Thoracic aorta (tissue), 2 donors: ENCODE data around the gene NGB. TPM values are rescaled to one million over a fixed set of nuclear protein-coding genes. Genes with fewer than 3 reads are reported as not detected.
"Not testable (repeated sequence)": the region's sequence is repeated elsewhere in the genome, so short reads cannot be mapped to it uniquely, and the experiment has no call there.

Source experiments
- ATAC-seq: fragments of 150-250 bp; one replicate; pipeline ENCODE4 v1.8.0; 2017; ENCODE audit warnings: low read depth; ENCODE audit not compliant: insufficient number of reproducible peaks, low FRiP score
- DNase-seq: peaks from one replicate; pipeline ENCODE4 v3.0.0-alpha.2; 2020; ENCODE audit warnings: low spot score
- H3K27ac ChIP-seq, 2 donors: fragments of 200-600 bp; sonication (generic); 1 replicate in 1 of 2; 2 replicates in 1 of 2; pipeline ENCODE4 v1.5.1; 2016; ENCODE audit warnings: mild to moderate bottlenecking in 2 of 2, moderate library complexity in 2 of 2
- H3K27me3 ChIP-seq: fragments of 200-600 bp; sonication (generic); replicated peaks from 2 replicates; pipeline ENCODE4 v1.6.0; 2016; ENCODE audit warnings: mild to moderate bottlenecking; ENCODE audit not compliant: insufficient read depth
- H3K36me3 ChIP-seq: fragments of 200-600 bp; sonication (generic); one replicate; pipeline ENCODE4 v1.5.1; 2016
- H3K4me1 ChIP-seq, 2 donors: fragments of 200-600 bp; sonication (generic); 1 replicate in 1 of 2; 2 replicates in 1 of 2; pipeline versions ENCODE4 v1.5.1 to v1.6.0; 2016; ENCODE audit warnings: low read depth in 2 of 2, mild to moderate bottlenecking in 1 of 2; ENCODE audit not compliant: control insufficient read depth in 1 of 2
- H3K4me3 ChIP-seq: fragments of 200-600 bp; sonication (generic); 2 replicates; pipeline ENCODE4 v1.5.1; 2016; ENCODE audit warnings: mild to moderate bottlenecking
- H3K9me3 ChIP-seq: fragments of 200-600 bp; sonication (generic); 2 replicates; pipeline ENCODE4 v1.5.1; 2016
- total RNA-seq, 2 donors: library from RNA; depleted of rRNA; stranded (reverse); fragments of >200 nt; gene quantifications; one replicate each; pipeline versions ENCODE4 v1.1.0 to v1.2.3, GENCODE V29; 2016
- TF ChIP-seq, protein P1 (sequence below): fragments of 200-600 bp; sonication (generic); IDR thresholded peaks from one replicate; pipeline ENCODE4 v1.5.1; 2019; ENCODE audit warnings: antibody characterized with exemption

Gene NGB, protein sequence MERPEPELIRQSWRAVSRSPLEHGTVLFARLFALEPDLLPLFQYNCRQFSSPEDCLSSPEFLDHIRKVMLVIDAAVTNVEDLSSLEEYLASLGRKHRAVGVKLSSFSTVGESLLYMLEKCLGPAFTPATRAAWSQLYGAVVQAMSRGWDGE
- not detected for total RNA-seq

DNA sequence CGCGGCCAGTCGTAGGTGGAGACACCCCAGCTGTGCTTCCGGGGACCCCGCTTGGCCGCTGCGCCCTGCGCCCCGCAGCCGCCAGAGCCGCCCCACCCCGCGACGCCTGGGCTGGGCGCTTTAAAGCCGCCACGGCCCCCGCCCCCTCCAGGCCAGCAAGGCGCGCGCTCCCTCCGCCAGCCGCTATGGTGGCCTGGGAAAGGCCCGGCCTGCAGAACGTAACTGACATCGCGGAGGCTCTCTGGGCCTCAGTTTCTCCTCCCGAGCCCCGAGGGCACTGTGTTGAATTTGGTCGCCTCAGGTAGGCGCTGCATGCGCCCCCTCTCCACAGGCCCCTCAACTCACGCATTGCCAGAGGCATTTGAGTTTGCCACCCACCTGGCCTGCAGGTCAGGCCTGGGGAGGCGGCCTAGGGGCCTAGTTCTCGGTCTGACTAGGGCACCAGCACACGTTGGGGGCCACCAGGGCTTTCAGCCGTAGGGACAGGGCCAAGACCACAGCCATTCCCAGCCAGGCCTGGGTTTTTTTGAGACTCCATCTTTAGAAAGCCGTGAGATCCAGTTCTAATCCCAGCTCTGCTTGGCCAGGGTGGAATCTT lies at the start of gene NGB:
TSS of gene NGB (minus strand) at position 94 of the 598 bp plus-strand sequence. CDS start 269 bp downstream, outside the sequence.
- Histone ChIP-seq H3K4me3 (no peak within 1 kb of the TSS), H3K9me3 (peaks cover 4% of the 10 kb centered on the region), H3K4me1 (no peaks in the 10 kb centered on the region), H3K27ac (no peak within 1 kb of the TSS), H3K36me3 (peaks cover 1% of the 10 kb centered on the region), H3K27me3 (no peaks in the 10 kb centered on the region)
- ATAC-seq, result no peak
- TF ChIP-seq, protein P1, sequence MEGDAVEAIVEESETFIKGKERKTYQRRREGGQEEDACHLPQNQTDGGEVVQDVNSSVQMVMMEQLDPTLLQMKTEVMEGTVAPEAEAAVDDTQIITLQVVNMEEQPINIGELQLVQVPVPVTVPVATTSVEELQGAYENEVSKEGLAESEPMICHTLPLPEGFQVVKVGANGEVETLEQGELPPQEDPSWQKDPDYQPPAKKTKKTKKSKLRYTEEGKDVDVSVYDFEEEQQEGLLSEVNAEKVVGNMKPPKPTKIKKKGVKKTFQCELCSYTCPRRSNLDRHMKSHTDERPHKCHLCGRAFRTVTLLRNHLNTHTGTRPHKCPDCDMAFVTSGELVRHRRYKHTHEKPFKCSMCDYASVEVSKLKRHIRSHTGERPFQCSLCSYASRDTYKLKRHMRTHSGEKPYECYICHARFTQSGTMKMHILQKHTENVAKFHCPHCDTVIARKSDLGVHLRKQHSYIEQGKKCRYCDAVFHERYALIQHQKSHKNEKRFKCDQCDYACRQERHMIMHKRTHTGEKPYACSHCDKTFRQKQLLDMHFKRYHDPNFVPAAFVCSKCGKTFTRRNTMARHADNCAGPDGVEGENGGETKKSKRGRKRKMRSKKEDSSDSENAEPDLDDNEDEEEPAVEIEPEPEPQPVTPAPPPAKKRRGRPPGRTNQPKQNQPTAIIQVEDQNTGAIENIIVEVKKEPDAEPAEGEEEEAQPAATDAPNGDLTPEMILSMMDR, result no peak
- no peak for DNase-seq

DNA sequence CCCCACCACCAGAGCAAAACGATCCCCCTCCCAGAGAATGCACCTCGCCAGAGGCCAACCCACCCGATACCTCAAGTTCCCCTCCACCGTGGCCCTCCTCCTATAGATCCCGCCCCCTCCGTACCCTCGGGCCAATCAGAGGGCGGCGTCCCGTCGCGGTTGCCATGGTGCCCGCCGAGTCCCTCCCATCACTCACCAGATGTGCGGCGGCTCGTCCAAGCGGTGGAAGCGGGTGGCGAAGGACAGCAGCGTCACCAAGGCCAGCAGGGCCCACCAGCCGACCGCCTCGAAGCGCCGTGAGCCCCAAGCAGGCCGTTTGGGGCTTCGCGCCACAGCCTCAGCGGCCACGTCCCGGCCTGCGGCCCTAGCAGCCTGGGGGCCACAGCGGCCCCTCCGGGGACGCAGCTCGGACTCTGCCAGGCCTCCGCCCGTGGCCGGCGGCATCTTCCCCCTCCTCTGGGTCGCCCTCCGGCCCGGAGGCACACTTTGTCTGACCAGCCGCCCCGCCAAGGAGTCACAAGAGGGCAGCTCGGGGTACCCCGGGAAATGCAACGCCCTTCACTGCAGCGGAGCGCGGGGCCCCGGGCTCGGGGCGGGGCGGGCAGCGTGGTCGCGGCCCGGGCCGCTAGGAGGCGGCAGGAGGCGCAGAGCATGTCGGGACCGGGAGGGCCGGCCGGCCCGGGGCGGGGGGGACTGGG lies 49.4 kb upstream of the NGB start, which contains the start of gene POMT2:
TSS of gene POMT2 (minus strand) at position 646 of the 698 bp plus-strand sequence. CDS start at position 444, 202 bp downstream.
- H3K27ac ChIP-seq, result peak within 1 kb of the TSS; percentile 99
- ATAC-seq (peak; percentile 74), DNase-seq (peak; percentile 82)
- peak within 1 kb of the TSS; percentile 97 for H3K4me3 ChIP-seq
- no peaks in the 10 kb centered on the region for H3K36me3 ChIP-seq
- TF ChIP-seq, protein P1, result peak; percentile 61
- no peaks in the 10 kb centered on the region for H3K9me3 ChIP-seq
- H3K27me3 ChIP-seq, result no peaks in the 10 kb centered on the region
- H3K4me1 ChIP-seq, result peaks cover 9 to 19% of the 10 kb centered on the region in 2 donors

DNA sequence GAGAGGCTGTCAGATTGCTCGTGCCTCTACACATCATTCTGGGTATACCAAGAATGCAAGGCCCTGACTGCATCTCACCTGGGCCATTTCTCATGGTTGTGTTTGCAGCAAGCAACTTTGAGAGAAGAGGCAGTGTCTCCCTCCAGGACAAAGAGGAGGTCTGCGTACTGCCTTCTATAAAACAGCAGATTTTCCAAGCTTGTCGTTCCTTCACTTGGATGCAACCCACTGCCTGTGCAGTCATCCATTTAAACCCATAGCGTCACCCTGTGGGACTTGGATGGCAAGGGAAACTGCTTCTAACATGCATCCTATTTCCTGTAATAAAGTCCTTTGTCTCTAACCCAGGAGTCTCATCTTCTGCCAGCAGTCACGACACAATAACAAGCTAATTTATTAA lies 48.4 kb upstream of the NGB start:
- peak overlapping the region; percentile 97 for H3K4me3 ChIP-seq
- no peaks in the 10 kb centered on the region for H3K27me3 ChIP-seq
- H3K27ac ChIP-seq, result no peak overlapping the region
- no peaks in the 10 kb centered on the region for H3K9me3 ChIP-seq
- no peaks in the 10 kb centered on the region for H3K36me3 ChIP-seq
- ATAC-seq (no peak), DNase-seq (no peak)
- H3K4me1 ChIP-seq, result peaks cover 9 to 19% of the 10 kb centered on the region in 2 donors
- TF ChIP-seq, protein P1, result no peak

DNA sequence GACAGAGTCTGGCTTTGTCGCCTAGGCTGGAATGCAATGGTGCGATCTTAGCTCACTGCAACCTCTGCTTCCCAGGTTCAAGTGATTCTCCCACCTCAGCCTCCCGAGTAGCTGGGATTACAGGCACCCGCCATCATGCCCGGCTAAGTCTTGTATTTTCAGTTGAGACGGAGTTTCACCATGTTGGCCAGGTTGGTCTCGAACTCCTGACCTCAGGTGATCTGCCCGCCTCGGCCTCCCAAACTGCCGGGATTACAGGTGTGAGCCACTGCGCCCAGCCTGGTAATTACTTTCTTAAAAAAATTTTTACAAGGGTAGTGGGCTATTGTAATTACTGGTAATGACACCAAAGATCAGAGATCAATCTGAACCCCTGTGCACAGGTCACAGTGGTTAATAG lies 47.8 kb upstream of the NGB start:
- H3K27ac ChIP-seq, H3K9me3 ChIP-seq, H3K27me3 ChIP-seq, ATAC-seq, H3K36me3 ChIP-seq, DNase-seq, H3K4me3 ChIP-seq: not testable (repeated sequence)
- H3K4me1 ChIP-seq, result peaks cover 9 to 19% of the 10 kb centered on the region in 2 donors

DNA sequence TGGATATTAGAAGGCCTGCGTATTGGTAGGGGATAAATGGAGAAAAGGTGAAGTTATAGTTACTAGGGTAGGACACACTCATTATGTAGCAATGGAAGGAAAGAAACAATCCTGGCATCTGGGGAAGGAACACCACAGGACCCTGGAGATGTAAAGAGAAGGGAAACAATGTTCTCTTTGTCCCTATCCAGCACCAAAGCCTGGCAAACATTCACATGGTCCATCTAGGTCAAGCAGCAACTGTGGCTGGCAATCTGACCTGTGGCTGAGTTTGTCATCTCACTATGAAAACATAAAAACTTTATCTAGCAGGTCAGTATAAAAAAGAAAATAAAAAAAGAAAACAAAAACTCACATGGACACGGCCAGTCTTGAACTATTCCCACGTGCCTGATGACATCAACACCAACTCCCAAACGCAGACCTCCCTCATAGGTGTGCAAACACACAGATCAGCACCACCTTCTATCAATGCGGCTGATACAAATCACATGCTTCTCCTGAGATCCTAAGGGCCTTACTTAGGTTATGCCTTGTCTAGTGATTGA lies 47.1 kb upstream of the NGB start:
- Histone ChIP-seq H3K4me3 (no peak overlapping the region), H3K9me3 (no peaks in the 10 kb centered on the region), H3K4me1 (peaks cover 9 to 19% of the 10 kb centered on the region in 2 donors), H3K36me3 (no peaks in the 10 kb centered on the region), H3K27me3 (no peaks in the 10 kb centered on the region), H3K27ac (no peak overlapping the region)
- ATAC-seq (no peak), DNase-seq (no peak)
- TF ChIP-seq, protein P1, result no peak
